ENCODE data around the gene RELN. TPM values are rescaled to one million over a fixed set of nuclear protein-coding genes. Genes with fewer than 3 reads are reported as not detected.

The RELN gene
- total RNA-seq, 1 experiment from 2014 or later = 0.31 TPM

DNA sequence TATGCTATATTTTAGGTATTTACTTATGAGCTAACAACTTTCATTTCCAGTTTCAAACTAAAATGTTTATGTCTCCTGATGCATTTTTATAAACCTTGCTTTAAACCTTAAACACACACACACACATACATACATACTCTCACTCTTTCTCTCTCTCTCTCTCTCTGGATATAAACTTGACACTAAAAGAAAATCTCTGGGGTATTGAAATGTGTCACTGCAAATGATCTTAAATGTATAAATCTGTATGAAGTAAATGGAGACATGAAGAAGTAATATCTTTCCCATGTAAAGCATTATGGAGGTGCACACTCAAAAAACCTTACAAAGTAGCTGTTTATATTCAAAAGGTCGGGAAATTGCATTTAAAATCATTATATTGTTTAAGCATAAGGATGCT, 37.0 kb downstream of the RELN start:
- BruUV-seq (replicated peaks) = no TSS peak
- H3K27ac Mint-ChIP-seq (ENCODE audit: unreplicated experiment) = no peak overlapping the region
- CTCF ChIA-PET = no interaction called here
- intact Hi-C loops (cut with micrococcal nuclease; ENCODE audit: unreplicated experiment) = no loop called here
- no peaks in the 10 kb centered on the region for H3K36me3 Mint-ChIP-seq (ENCODE audit: insufficient read depth, unreplicated experiment)
- H3K4me3 Mint-ChIP-seq (ENCODE audit: low read depth, unreplicated experiment) = no peak overlapping the region
- DNase-seq = no peak
- no peaks in the 10 kb centered on the region for H3K4me1 Mint-ChIP-seq (ENCODE audit: low read depth, unreplicated experiment)
- TF ChIP-seq, protein P1, sequence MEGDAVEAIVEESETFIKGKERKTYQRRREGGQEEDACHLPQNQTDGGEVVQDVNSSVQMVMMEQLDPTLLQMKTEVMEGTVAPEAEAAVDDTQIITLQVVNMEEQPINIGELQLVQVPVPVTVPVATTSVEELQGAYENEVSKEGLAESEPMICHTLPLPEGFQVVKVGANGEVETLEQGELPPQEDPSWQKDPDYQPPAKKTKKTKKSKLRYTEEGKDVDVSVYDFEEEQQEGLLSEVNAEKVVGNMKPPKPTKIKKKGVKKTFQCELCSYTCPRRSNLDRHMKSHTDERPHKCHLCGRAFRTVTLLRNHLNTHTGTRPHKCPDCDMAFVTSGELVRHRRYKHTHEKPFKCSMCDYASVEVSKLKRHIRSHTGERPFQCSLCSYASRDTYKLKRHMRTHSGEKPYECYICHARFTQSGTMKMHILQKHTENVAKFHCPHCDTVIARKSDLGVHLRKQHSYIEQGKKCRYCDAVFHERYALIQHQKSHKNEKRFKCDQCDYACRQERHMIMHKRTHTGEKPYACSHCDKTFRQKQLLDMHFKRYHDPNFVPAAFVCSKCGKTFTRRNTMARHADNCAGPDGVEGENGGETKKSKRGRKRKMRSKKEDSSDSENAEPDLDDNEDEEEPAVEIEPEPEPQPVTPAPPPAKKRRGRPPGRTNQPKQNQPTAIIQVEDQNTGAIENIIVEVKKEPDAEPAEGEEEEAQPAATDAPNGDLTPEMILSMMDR (IDR thresholded peaks at IDR 0.05; ENCODE audit: unreplicated experiment) = no peak
- H3K27me3 Mint-ChIP-seq (ENCODE audit: unreplicated experiment) = peaks cover 22% of the 10 kb centered on the region
- H3K9me3 Mint-ChIP-seq (ENCODE audit: low read depth, unreplicated experiment) = no peaks in the 10 kb centered on the region

DNA sequence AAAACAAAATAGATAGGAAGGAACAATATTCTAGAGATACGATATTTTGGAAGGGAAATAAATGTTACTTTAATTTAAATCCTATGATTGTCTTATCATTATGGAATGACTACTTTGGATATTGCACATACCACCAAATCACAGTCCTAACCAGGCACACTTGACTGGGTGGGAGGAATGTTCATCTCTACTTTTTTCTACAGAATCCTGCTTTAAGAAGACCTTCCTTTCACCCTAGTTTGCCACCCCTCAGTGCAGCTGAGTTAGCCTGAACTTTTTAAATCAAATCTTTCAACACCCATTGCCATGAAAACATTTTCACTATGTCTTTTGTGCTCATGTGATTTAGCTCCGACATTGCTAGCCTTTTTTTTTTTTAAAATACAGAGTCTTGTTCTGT, 38.1 kb downstream of the RELN start:
- DNase-seq = no peak
- CTCF ChIA-PET = no interaction called here
- Mint-ChIP-seq H3K27me3 (ENCODE audit: unreplicated experiment) (peaks cover 11% of the 10 kb centered on the region), H3K4me1 (ENCODE audit: low read depth, unreplicated experiment) (no peaks in the 10 kb centered on the region), H3K4me3 (ENCODE audit: low read depth, unreplicated experiment) (no peak overlapping the region), H3K36me3 (ENCODE audit: insufficient read depth, unreplicated experiment) (no peaks in the 10 kb centered on the region), H3K27ac (ENCODE audit: unreplicated experiment) (no peak overlapping the region), H3K9me3 (ENCODE audit: low read depth, unreplicated experiment) (no peaks in the 10 kb centered on the region)
- no TSS peak for BruUV-seq (replicated peaks)
- TF ChIP-seq, protein P1 (IDR thresholded peaks at IDR 0.05; ENCODE audit: unreplicated experiment) = no peak
- intact Hi-C loops (cut with micrococcal nuclease; ENCODE audit: unreplicated experiment) = no loop called here

DNA sequence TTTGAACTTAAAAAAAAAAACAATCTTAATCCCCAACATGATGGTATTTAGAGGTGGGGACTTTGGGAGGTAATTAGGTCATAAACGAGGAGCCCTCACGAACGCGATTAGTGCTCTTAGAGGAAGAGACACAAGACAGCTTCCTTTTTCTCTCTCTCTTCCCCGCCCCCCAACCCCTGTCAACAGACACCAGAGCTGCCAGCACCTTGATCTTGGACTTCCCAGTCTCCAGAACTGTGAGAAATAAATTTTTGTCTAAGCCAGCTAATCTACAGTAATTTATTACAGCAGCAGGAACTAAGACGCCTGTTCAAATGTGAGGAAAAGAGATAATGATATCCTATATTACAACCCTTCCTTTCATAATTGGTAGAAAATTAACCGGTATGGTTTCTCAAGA, 40.1 kb downstream of the RELN start:
- Mint-ChIP-seq H3K4me3 (ENCODE audit: low read depth, unreplicated experiment) (no peak overlapping the region), H3K4me1 (ENCODE audit: low read depth, unreplicated experiment) (no peaks in the 10 kb centered on the region), H3K9me3 (ENCODE audit: low read depth, unreplicated experiment) (no peaks in the 10 kb centered on the region), H3K36me3 (ENCODE audit: insufficient read depth, unreplicated experiment) (no peaks in the 10 kb centered on the region), H3K27me3 (ENCODE audit: unreplicated experiment) (no peaks in the 10 kb centered on the region), H3K27ac (ENCODE audit: unreplicated experiment) (no peak overlapping the region)
- intact Hi-C loops (cut with micrococcal nuclease; ENCODE audit: unreplicated experiment) = no loop called here
- TF ChIP-seq, protein P1 (IDR thresholded peaks at IDR 0.05; ENCODE audit: unreplicated experiment) = no peak
- CTCF ChIA-PET = interaction anchor here (0.7 kb wide), 1 partner anchor 37 kb away, joined by 4 read pairs; no protein-coding TSS in a partner anchor
- BruUV-seq (replicated peaks) = no TSS peak
- no peak for DNase-seq

DNA sequence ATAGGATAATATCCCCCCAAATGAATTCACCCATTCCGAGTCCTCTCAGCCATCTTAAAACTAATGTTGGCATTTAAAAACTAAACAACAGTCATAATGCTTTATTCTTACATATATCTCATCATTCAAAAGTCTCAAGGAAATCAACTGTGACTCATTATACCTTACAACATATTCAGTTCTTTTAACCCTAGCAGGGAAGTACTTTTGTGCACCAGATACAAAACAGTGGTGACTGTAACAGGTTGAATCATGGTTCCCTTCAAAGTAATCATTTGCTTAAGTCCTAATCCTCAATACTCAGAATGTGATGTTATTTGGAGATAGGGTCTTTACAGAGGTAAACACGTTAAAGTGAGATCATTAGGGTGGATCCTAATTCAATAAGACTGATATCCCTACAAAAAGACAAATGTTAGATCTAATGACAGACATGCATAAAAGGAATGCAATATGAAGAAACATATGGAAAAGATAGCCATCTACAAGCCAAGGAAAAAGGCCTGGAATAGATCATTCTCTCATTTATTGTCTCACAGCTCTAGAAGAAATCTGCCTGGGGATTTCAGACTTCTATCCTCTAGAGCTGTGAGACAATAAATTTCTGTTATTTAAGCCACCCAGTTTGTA, 42.3 kb downstream of the RELN start:
- H3K4me3 Mint-ChIP-seq (ENCODE audit: low read depth, unreplicated experiment) = no peak overlapping the region
- no TSS peak for BruUV-seq (replicated peaks)
- DNase-seq = no peak
- no peak overlapping the region for H3K27ac Mint-ChIP-seq (ENCODE audit: unreplicated experiment)
- intact Hi-C loops (cut with micrococcal nuclease; ENCODE audit: unreplicated experiment) = no loop called here
- no peaks in the 10 kb centered on the region for H3K36me3 Mint-ChIP-seq (ENCODE audit: insufficient read depth, unreplicated experiment)
- no peaks in the 10 kb centered on the region for H3K27me3 Mint-ChIP-seq (ENCODE audit: unreplicated experiment)
- no peaks in the 10 kb centered on the region for H3K9me3 Mint-ChIP-seq (ENCODE audit: low read depth, unreplicated experiment)
- CTCF ChIA-PET = no interaction called here
- no peaks in the 10 kb centered on the region for H3K4me1 Mint-ChIP-seq (ENCODE audit: low read depth, unreplicated experiment)
- TF ChIP-seq, protein P1 (IDR thresholded peaks at IDR 0.05; ENCODE audit: unreplicated experiment) = no peak

Data from Calu3 (cell line).